GM21576 (cell line): ENCODE data around the gene MNS1.
"Not testable (repeated sequence)": the region's sequence is repeated elsewhere in the genome, so short reads cannot be mapped to it uniquely, and the experiment has no call there.

Source experiments
- ATAC-seq: cut with Tn5 transposase; IDR thresholded peaks from one replicate; pipeline ENCODE4 v1.9.1; 2021; ENCODE audit warnings: mild to moderate bottlenecking, moderate library complexity; ENCODE audit not compliant: unreplicated experiment

MNS1 gene

GRCh38 chr15:56456229-56456628 is 8.7 kb downstream of the MNS1 start:
- ATAC-seq: no peak

DNA sequence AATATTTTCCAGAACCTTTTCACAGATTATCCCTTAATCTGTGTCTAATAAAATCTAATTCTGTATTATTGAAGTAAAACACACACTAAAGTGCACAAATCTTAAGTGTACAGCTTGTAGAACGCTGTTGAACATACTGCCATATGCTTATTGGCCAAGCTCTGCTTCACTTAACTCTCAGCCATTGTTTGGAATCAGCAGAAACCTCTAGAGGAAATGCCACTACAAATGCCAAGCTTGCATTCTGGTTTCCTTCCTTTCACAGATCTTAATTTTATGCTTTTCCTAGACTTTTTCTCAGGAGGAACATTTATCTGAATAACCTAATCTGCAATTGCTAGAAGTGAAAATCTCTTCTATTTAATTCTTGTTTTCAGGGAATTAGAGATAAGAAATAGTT is 10.1 kb downstream of the MNS1 start:
- ATAC-seq: no peak

DNA sequence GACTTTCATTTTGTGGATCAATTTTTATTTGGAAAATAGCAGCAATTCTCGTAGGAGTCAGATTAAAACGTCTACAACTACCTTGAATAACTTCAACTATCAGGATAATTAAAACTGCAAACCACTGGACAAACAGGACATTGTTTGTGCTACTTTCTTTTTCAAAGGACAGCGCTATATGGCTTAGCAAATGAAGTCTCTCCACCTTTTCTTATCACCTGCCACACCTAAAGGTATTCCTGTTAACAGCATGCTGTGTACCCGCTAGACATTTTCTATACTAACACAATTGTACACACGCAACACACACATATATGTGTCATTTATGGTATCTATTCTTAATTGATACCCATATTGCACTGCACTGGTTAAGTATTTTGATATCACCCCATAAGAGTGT is 19.2 kb downstream of the MNS1 start:
- no peak for ATAC-seq

DNA sequence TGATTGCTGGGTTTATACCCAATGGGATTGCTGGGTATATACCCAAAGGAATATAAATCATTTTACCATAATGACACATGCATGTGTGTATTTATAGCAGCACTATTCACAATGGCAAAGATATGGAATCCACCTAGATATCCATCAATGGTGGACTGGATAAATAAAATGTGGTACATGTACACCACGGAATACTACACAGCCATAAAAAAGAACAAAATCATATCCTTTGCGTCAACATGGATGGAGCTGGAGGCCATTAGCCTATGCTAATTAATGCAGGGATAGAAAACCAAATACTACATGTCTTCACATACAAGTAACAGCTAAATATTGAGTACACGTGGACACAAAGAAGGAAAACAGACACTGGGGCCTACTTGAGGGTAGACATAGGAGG is 22.6 kb downstream of the MNS1 start:
- no peak for ATAC-seq

DNA sequence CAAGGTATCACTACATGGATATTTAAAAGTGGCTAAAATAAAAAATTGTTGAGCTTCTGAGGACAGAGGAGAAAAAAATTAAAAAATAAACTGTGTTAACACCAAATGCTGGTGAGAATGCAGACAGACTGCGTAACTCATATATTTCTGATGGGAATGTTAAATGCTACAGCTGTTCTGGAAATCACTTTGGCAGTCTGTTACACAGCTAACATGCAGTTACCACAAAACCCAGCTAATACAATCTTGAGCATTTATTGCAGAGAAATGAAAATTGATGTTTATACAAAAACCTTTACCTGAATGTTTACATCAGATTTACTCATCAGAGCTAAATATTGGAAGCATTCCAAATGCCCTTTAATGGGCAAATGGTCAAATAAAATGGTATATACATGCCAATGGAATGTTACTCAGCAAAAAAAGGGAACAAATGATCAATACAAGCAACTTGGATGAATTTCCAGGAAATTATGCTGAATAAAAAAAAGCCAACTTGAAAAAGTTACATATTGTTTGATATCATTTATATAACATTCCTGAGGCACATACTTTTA is 24.6 kb downstream of the MNS1 start:
- ATAC-seq: no peak

DNA sequence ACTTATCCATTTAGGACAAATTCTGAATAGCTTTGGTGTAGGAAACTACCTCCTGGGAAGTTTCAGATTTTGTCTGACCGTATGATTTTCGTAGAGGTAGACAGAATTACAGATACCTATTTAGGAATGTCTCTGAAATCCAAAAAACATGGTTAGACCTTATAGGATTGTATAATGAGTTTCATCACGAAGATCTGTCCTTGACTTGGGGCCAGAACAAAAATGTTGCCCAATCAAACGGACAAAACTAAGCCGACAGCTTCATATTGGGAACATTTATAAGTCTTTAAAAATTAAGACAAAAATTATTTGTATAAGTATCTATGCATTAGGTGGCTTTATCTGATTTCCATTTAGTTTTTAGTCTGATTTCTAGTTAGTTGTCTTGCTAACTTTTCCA is 32.6 kb downstream of the MNS1 start:
- no peak for ATAC-seq

GRCh38 chr15:56428821-56429458 is 36.0 kb downstream of the MNS1 start:
- ATAC-seq: no peak

- no peak for ATAC-seq
Measured at GRCh38 chr15:56425976-56426375, 39.0 kb downstream of the MNS1 start.

DNA sequence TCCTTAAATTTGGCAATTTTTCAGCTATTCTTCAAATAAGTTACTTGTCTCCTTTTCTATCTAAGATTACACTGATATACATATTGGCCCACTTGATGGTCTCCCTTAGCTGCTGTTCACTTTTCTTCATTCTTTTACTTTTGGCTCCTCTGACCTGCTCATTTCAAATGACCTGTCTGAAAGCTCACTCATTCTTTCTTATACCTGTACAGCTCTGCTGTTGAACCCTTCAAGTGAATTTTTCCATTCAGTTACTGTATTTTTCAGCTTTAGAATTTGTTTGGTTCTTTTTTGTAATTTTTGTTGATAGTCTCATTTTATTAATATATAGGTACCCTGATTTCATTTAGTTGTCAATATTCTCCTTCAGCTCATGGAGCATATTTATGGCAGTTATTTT is 39.7 kb downstream of the MNS1 start:
- no peak for ATAC-seq

- ATAC-seq: not testable (repeated sequence)
Measured at GRCh38 chr15:56413114-56413733, 51.7 kb downstream of the MNS1 start.

- no peak for ATAC-seq
Measured at GRCh38 chr15:56411122-56411749, 53.7 kb downstream of the MNS1 start.

GRCh38 chr15:56410721-56411120 is 54.2 kb downstream of the MNS1 start:
- ATAC-seq: no peak

DNA sequence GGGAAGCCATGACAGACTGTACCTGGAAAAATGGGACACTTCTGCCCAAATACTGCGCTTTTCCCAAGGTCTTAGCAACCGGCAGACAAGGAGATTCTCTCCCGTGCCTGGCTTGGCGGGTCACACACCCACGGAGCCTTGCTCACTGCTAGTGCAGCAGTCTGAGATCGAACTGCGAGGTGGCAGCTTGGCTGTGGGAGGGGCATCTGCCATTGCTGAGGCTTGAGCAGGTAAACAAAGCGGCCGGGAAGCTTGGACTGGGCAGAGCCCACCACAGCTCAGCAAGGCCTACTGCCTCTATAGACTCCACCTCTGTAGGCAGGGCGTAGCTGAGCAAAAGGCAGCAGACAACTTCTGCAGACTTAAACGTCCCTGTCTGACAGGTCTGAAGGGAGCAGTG is 65.7 kb downstream of the MNS1 start:
- ATAC-seq: not testable (repeated sequence)

DNA sequence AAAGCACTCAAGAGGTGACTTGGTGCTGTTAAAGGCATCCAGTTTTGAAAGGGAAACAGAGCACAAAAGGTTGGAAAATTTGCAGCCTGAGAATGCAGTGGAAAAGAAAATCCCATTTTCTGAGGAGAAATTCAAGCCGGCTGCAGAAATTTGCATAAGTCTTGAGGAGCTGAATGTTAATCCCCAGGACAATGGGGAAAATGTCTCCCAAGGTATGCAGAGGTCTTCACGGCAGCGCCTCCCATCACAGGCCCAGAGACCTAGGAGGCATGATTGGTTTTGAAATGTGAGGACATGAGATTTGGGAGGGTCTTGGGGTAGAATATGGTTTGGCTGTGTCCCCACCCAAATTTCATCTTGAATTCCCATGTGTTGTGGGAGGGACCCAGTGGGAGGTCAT is 67.6 kb downstream of the MNS1 start:
- ATAC-seq: not testable (repeated sequence)

- ATAC-seq: no peak
Measured at GRCh38 chr15:56394909-56395308, 70.0 kb downstream of the MNS1 start.

- no peak for ATAC-seq
Measured at GRCh38 chr15:56393277-56393676, 71.7 kb downstream of the MNS1 start.

GRCh38 chr15:56390739-56391267 is 74.1 kb downstream of the MNS1 start:
- ATAC-seq: no peak

GRCh38 chr15:56385908-56386307 is 79.0 kb downstream of the MNS1 start:
- no peak for ATAC-seq

DNA sequence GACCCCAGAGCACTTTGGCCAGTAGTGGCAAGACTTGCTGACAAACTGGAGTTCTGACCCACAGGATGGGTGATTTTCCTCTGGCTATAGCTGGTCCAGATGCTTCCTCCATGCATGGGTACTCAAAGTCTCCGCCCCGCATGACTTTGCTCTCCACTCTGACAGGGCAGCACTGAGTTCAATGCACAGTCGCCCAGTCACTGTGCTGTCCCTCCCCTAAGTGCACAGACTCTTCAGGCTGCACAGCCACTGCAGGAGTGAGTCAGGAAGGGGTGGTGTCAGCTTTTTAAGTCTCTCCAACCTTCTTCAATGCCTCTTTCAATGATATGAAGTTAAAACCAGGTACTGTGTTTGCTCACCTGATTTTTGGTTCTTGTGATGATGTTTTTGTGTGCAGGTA is 81.9 kb downstream of the MNS1 start:
- ATAC-seq: no peak
